MG63 (cell line): ENCODE results near the gene MAPKBP1. TPM values are rescaled to one million over a fixed set of nuclear protein-coding genes. Genes with fewer than 3 reads are reported as not detected.

Experiments used
- DNase-seq: peaks from one replicate; pipeline ENCODE4 v3.0.0-alpha.2; 2020
- H3K27me3 ChIP-seq: fragments of 250-450 bp; sonication (Bioruptor Pico); 2 replicates; pipeline ENCODE4 v1.5.1; 2020; ENCODE audit warnings: mild to moderate bottlenecking, moderate library complexity
- H3K36me3 ChIP-seq: fragments of 250-450 bp; sonication (Bioruptor Pico); 2 replicates; pipeline ENCODE4 v1.5.1; 2020; ENCODE audit warnings: mild to moderate bottlenecking, moderate library complexity
- H3K4me3 ChIP-seq: fragments of 250-450 bp; sonication (Bioruptor Pico); 2 replicates; pipeline ENCODE4 v1.5.1; 2020; ENCODE audit warnings: mild to moderate bottlenecking, moderate library complexity
- H3K9me3 ChIP-seq: fragments of 250-450 bp; sonication (Bioruptor Pico); 2 replicates; pipeline ENCODE4 v1.5.1; 2020; ENCODE audit warnings: mild to moderate bottlenecking, moderate library complexity
- total RNA-seq: library from RNA; depleted of rRNA; stranded (reverse); fragments of >200 nt; shearing (Covaris generic); gene quantifications from 2 replicates; pipeline ENCODE4 v1.2.3, GENCODE V29; 2014; ENCODE audit warnings: low replicate concordance

The MAPKBP1 gene
- total RNA-seq, 1 experiment from 2014 or later: 2.9 TPM

DNA sequence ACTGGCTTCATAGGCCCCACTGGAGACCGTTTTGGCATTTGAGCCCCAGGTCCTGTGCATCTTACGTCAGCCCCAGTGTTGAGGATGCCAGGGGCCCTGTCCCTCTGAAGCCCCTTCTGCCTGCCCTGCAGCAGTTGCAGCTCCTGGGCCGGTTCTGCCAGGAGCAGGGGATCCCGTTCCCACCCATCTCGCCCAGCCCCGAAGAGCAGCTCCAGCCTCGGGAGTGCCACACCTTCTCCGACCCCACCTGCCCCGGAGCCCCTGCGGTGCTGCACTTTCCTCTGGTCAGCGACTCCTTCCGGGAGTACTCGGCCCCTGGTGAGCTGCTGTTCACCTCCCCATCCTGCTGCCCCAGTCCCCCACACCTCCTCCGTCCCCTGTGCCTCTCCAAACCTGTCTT is 72.9 kb downstream of the MAPKBP1 start:
- H3K4me3 ChIP-seq: no peak overlapping the region
- H3K36me3 ChIP-seq: no peaks in the 10 kb centered on the region
- H3K9me3 ChIP-seq: no peaks in the 10 kb centered on the region
- no peaks in the 10 kb centered on the region for H3K27me3 ChIP-seq
- no peak for DNase-seq

DNA sequence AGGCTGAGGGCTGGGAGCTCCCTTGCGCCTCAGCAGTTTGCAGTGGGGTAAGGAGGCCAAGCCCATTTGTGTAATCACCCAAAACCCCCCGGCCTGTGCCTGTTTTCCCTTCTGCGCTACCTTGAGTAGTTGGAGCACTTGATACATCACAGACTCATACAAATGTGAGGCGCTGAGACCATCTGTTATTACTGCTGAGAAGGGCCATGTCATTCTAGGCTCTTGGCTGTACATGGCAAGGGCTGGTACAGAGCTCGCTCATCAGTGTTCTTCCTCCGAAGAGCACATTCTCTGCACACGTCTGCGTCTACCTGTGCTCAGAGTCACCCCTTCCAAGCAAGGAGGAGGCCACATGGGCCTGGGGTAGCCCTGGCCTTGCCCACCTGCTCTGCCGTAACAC is 73.7 kb downstream of the MAPKBP1 start:
- no peaks in the 10 kb centered on the region for H3K36me3 ChIP-seq
- H3K4me3 ChIP-seq: no peak overlapping the region
- no peaks in the 10 kb centered on the region for H3K9me3 ChIP-seq
- no peaks in the 10 kb centered on the region for H3K27me3 ChIP-seq
- DNase-seq: no peak

DNA sequence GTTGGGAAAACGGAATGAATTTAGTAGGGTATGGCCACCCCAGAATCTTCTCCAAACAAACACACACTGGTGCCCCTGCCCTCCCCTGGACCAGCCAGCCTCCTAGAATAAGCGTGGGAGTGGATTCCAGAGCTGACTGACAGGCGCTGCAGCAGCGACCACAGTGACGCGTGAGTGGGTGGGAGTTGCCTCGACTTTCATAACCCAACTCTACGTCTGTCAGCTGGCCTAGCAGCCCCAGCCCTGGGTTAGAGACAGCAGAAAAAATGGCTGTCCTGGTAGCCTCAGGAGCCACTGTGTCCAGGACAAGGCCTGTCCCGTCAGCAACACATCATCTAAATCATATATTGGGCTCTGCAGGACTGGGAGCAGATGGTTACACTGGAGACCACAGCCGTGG is 74.3 kb downstream of the MAPKBP1 start:
- no peak for DNase-seq
- H3K36me3 ChIP-seq: no peaks in the 10 kb centered on the region
- H3K9me3 ChIP-seq: no peaks in the 10 kb centered on the region
- H3K4me3 ChIP-seq: no peak overlapping the region
- no peaks in the 10 kb centered on the region for H3K27me3 ChIP-seq

DNA sequence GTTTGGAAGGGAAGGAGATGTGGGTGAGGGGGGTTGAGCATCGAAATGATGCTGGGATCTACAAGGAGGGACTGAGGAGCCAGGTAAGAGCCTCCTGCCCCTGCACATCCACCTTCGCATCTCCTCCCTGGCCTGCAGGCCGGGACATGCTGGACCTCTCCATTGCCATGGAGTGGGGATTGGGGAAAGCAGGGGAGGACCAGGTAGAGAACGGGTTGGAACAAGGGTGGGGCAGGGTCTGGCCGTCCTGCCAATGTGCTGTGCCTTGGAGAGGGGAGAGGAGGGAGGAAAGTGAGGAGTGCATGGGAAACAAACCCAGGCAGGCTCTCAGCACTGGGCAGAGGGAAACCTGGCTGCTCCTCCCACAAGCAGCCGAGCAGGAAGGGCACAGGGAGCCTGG is 74.9 kb downstream of the MAPKBP1 start:
- no peak for DNase-seq
- Histone ChIP-seq H3K9me3 (no peaks in the 10 kb centered on the region), H3K36me3 (no peaks in the 10 kb centered on the region), H3K27me3 (no peaks in the 10 kb centered on the region), H3K4me3 (no peak overlapping the region)

DNA sequence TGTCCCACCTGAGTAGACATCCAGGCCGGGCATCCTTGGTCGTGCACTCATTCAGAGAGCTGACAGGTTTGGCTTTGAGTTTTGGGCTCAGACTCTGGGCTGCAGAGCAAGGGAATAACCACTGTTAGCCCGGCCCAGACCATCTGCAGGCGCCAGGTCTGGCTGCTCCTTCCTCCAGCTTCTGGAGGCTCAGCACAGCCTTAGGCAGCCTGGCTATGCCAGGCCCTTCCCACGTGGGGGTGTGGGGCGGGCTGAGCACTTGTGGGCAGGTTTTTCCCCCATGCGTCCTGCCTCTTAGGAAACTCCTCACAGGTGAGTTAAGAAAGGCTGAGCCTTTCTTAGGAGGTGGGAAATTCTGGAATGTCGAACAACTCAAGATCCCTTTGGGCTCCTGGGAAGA is 75.6 kb downstream of the MAPKBP1 start:
- H3K9me3 ChIP-seq: no peaks in the 10 kb centered on the region

DNA sequence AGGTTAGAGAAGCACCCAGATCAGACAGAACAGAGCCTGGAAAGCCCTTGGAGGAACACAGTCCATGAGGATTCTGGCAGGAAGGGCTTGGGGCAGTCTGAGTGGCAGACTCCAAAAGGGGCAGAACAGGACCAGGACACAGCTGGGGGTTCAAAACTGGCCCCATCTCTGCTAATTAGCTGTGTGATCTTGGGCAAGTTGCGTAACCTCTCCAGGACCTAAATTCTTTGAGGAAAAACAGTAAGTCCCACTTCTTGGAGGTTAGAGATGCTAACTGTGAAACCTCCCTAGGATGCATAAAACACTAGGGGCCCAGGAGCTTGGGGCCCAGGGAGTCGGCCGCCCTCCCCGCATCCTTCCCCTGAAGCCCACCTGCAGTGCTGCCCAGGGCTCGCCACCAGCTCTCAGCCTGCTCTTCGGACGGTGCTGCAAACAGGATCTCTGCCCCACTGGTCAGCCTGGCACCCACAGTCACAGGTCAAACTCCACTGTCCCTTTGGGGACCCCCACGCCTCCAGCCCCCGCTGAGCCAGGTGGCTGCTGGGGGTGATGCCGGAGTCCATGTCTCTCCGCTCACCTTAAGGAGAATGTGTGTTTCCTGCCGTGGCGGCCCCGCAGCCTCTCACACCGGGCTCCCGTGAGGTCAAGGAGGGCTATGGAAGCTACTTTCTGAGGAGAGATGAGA is 76.3 kb downstream of the MAPKBP1 start:
- Histone ChIP-seq H3K36me3 (no peaks in the 10 kb centered on the region), H3K27me3 (no peaks in the 10 kb centered on the region), H3K4me3 (no peak overlapping the region), H3K9me3 (no peaks in the 10 kb centered on the region)
- DNase-seq: no peak

More for the DNA sequence above, 75.6 kb downstream of the MAPKBP1 start:
- H3K36me3 ChIP-seq: no peaks in the 10 kb centered on the region
- no peak for DNase-seq
- H3K4me3 ChIP-seq: no peak overlapping the region
- no peaks in the 10 kb centered on the region for H3K27me3 ChIP-seq

DNA sequence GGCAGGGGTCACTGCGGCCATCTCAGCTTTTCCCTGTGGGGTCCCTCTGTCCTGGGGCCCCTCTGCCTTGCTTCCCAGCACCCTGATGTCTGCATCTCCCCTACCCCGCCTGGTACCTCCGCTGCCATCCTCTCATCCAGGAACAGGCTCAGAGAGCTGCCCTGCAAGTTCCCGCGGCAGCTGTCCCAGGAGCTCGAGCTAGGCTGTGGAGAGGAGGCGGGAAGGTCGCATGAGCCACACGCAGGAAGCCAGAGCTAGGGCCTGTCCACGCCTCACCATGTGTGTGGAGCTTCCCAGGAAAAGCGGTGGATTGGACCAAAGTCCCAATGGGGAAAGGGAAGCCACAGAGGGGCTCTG is 76.9 kb downstream of the MAPKBP1 start:
- Histone ChIP-seq H3K9me3 (no peaks in the 10 kb centered on the region), H3K4me3 (no peak overlapping the region), H3K36me3 (no peaks in the 10 kb centered on the region), H3K27me3 (no peaks in the 10 kb centered on the region)
- no peak for DNase-seq

DNA sequence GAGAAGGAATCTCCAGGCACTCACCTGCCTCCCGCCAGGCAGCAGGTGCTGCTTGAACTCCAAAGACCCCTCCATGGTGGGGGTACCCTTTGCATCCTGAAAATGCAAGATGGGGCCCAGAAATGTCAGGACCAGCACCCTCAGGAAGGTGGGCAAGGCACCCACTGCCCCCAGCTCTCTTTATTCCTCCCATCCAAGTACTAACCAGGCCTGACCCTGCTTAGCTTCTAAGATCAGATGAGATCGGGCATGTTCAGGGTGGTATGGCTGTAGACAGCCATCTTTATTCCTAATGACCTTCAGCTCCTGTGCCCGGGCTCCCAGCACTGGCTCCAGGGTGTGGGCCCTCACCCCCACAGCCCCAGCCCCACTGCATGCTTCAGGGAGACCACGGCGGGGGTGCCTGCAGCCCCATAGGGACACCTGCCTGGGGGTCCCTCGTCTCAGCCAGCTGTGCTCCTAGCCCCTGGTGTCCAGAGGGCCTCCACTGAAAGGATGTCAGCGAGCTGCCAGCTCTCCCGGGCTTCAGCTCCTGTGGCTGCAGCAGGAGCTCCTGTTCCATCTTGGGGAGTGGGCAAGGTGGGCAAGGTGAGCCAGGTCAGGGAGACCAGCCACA is 77.6 kb downstream of the MAPKBP1 start:
- Histone ChIP-seq H3K9me3 (no peaks in the 10 kb centered on the region), H3K36me3 (no peaks in the 10 kb centered on the region), H3K4me3 (no peak overlapping the region), H3K27me3 (no peaks in the 10 kb centered on the region)
- no peak for DNase-seq

DNA sequence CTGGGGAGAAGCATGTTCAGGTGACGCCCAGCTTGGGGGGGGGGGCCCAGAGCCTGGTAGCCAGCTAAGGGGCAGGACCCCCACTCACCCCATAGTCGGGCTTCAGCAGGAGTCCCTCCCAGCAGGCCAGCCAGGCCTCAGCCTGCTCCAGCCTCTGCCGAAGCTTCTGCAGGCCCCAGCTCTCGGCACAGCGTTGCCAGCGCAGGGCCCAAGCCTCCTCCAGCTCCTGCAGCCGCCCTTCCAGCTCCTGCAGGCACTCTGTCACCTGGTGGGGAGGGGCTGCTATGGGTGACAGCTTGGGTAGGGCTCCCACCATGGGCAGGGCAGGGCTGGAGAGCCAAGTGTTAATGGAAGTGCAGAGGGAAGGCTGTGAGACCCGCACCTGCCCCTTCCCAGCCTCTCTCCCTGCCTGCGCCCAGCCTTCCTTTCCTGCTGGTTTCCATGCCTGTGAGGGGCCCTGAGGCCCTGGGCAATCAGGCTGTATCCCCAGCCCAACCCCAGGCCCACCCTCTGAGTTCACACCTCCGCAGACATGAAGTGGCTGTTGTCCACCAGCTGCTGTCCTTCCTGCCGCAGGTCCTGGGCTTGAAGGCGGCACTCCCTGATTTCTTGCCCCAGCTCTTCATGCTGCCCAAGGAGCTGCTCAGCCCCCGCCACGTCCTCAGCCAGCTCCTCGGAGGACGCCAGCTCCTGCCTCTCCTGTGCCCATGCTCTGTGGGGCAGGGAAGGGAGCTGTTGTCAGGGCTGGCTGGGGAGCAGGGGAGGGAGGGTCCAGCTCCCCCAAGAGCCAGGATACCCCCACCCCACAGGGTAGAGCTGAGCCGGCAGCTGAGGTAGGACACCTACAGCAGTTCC is 78.7 kb downstream of the MAPKBP1 start:
- Histone ChIP-seq H3K4me3 (no peak overlapping the region), H3K36me3 (no peaks in the 10 kb centered on the region), H3K27me3 (no peaks in the 10 kb centered on the region), H3K9me3 (no peaks in the 10 kb centered on the region)
- no peak for DNase-seq

DNA sequence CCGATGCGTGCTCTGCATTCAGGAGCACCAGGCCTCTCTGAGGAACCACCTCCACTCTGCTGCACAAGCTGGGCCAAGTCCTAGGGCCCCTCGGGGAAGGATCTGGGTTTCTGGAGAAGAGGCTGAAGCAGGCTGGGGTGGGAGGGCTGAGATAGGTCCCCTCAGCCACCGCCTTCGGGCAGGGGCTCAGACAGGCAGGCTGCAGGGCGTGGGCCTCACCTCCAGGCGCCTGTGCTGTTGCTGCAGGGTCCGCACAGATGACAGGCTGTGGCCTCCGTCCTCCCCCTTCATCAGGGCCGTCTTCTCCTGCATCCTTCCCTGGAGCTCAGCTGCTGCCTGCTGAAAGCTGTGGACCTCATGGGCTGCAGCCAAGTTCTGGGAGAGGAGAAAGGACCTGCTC is 79.5 kb downstream of the MAPKBP1 start:
- Histone ChIP-seq H3K27me3 (no peaks in the 10 kb centered on the region), H3K4me3 (no peak overlapping the region), H3K36me3 (no peaks in the 10 kb centered on the region), H3K9me3 (no peaks in the 10 kb centered on the region)
- no peak for DNase-seq

DNA sequence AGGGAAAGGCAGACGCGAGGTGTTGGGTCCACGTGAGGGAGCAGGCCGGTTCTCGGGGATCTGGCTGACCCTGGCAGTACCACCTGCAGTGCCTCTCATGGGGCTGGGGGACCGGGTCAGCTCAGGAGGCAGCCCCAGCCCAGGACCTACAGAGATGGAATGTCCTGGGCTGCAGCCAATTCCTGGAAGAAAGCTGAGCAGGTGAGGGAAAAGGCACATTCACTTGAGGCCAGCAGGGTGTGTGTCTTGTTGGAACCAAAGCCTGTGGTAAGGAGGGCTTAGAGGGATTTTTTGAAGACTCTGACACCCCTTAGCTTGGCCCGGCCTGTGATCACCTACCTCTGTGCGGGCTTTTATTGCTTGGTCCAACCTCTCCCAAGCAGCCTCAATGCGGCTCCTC is 80.2 kb downstream of the MAPKBP1 start:
- Histone ChIP-seq H3K27me3 (no peaks in the 10 kb centered on the region), H3K36me3 (no peaks in the 10 kb centered on the region), H3K9me3 (no peaks in the 10 kb centered on the region), H3K4me3 (no peak overlapping the region)
- DNase-seq: no peak

DNA sequence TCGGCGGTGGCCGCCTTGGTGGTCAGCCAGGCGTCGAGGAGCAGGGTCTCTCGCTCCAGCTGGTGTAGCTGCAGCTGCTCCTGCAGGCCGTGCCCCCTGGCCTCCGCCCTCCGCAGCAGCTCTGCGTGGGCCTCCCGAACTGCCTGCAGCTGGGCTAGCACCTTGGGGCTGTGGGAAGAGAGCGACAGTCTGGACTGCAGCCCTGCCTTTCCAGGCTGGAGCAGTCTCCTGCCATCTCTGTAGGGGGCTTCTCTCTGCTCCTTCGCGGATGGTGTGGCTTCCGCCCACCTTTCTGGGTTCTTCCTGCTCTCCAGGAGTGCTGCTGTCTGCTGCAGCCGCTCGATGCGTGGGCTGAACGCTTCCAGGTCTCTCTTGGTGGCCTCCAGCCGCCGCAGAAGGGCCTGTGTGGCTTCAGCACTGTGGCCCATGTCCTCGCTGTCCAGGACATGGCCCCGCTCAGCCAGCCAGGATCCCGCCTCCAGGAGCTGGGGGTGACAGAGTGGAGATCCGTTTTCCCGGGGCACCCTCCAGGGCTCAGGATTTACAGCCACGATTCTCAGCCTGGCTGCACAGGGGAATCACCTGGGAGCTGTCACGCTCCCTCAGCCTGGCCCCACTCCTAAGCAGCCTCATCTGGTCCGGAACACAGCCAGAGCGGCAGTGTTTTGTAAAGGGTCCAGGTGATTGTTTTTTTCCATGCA is 81.1 kb downstream of the MAPKBP1 start:
- Histone ChIP-seq H3K36me3 (no peaks in the 10 kb centered on the region), H3K27me3 (no peaks in the 10 kb centered on the region), H3K4me3 (no peak overlapping the region), H3K9me3 (no peaks in the 10 kb centered on the region)
- DNase-seq: no peak

DNA sequence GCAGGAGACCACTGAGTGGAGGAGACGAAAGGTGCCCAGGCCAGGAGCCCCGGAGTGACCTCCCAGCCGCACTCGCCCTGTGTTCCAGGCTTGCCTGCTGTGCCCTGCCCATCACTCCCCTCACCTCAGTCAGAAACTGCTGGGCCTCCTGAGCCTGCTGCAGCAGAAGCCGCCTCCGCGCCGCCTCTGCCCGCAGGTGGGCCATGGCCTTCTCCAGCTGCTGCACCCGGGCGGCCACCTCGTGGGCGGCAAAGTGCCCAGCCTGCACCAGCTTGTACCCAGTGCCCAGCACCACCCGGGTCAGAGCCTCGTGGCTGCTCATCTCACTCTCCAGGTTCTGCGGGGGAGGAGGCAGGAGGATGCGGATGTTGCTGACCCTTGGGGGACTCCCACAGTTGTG is 82.0 kb downstream of the MAPKBP1 start:
- no peaks in the 10 kb centered on the region for H3K9me3 ChIP-seq
- DNase-seq: no peak

DNA sequence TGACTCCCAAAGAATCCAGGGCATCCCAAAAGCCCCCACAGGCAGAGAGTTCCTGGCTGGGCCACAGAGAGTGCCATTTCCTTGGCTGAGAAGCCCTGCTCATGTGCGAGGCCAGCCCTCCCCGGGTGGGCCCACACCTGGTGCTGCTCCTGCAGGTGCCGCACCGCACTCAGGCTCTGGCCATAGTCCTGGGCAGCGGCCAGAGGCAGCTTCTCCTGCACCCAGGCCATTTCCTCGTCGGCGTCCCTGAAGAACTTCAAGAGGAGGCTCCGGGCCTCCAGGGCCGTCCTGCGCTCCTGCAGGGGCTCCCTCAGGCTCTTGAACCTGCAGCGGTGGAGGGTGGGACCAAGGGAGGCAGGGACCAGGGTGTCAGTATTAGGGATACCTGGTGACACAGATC is 82.4 kb downstream of the MAPKBP1 start:
- no peaks in the 10 kb centered on the region for H3K36me3 ChIP-seq
- H3K27me3 ChIP-seq: no peaks in the 10 kb centered on the region
- no peak overlapping the region for H3K4me3 ChIP-seq
- DNase-seq: no peak
- H3K9me3 ChIP-seq: no peaks in the 10 kb centered on the region

More for the DNA sequence above, 82.0 kb downstream of the MAPKBP1 start:
- no peaks in the 10 kb centered on the region for H3K27me3 ChIP-seq
- H3K4me3 ChIP-seq: no peak overlapping the region
- H3K36me3 ChIP-seq: no peaks in the 10 kb centered on the region

DNA sequence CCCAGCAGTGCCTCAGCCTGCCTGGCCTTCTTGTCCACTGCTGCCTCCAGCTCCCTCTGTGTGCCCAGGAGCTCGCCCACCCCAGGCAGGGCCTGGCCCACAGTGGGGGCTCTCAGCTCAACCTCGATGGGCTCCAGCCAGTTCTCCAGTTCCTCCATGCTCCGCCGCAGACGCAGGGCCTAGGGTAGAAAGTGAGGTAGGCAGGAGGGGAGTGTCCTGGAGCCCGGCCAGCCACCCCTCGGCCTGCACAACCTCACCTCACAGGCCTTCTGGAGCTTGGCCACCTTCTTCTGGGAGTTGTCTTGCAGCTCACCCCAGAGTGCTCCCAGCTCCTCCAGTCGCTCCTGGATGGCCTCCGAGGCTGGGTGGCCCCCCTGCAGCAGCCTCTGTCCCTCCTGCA is 83.0 kb downstream of the MAPKBP1 start:
- no peaks in the 10 kb centered on the region for H3K27me3 ChIP-seq
- H3K4me3 ChIP-seq: no peak overlapping the region
- H3K36me3 ChIP-seq: no peaks in the 10 kb centered on the region
- no peak for DNase-seq
- H3K9me3 ChIP-seq: no peaks in the 10 kb centered on the region

DNA sequence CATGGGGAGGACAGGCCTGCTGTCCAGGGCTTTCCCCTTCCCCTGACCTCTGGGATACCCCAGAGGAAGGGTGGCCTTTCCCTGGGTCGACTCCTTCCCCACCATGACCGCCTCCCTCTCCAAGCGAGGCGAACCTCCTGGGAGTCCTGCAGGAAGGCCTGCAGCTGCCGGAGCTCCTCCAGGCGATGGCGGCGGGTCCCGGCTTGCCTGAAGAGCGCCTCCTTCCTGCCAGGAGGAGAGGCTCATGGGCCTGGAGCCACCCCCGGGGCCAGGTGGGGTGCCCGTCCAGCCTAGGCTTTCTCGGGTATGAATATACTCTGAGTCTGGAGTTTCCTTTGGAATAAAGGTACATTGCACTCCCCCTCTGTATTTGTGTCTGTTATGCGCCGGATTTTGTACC is 84.5 kb downstream of the MAPKBP1 start:
- Histone ChIP-seq H3K27me3 (no peaks in the 10 kb centered on the region), H3K36me3 (no peaks in the 10 kb centered on the region), H3K9me3 (no peaks in the 10 kb centered on the region), H3K4me3 (no peak overlapping the region)
- no peak for DNase-seq
